Fibroblast of villous mesenchyme (primary cell): ENCODE results near the gene DLEC1. TPM values are rescaled to one million over a fixed set of nuclear protein-coding genes. Genes with fewer than 3 reads are reported as not detected.
"Not testable (repeated sequence)": the region's sequence is repeated elsewhere in the genome, so short reads cannot be mapped to it uniquely, and the experiment has no call there.

ENCODE experiments used
- DNase-seq: peaks from one replicate; pipeline ENCODE4 v3.0.0-alpha.2; 2010; ENCODE audit warnings: low read depth
- H3K4me3 ChIP-seq: 2 replicates; pipeline ENCODE4 v1.5.1; 2011; ENCODE audit warnings: low read depth, mild to moderate bottlenecking, low read length
- total RNA-seq: library from RNA; depleted of rRNA; stranded (reverse); fragments of >200 nt; gene quantifications from 2 replicates; pipeline ENCODE4 v1.2.3, GENCODE V29; 2012
- TF ChIP-seq, protein P1 (sequence below): IDR thresholded peaks from 2 replicates; pipeline ENCODE4 v1.5.1; 2012; ENCODE audit warnings: low read depth, mild to moderate bottlenecking, low read length; ENCODE audit not compliant: insufficient read depth

The DLEC1 gene
- total RNA-seq, 1 donor, result under 0.01 TPM

DNA sequence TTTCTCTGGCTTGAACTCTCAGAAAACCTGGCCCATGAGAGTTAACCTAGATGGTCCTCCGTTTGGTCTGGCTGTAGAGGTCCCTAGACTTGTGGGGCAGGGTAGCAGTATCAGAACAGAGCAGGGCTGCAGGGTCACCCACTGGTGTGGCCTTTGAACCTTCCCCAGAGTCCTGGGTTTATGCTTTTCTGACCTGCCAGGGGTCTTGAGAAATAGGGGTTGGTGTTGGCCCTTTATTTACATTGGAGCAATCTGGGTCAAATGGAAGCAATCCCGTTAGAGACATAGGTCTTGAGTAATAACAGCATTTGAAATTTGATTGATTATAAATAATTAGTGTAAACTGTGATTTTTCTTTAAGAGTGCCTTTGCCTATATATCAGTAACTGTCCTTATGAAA, 23.8 kb downstream of the DLEC1 start:
- TF ChIP-seq, protein P1, sequence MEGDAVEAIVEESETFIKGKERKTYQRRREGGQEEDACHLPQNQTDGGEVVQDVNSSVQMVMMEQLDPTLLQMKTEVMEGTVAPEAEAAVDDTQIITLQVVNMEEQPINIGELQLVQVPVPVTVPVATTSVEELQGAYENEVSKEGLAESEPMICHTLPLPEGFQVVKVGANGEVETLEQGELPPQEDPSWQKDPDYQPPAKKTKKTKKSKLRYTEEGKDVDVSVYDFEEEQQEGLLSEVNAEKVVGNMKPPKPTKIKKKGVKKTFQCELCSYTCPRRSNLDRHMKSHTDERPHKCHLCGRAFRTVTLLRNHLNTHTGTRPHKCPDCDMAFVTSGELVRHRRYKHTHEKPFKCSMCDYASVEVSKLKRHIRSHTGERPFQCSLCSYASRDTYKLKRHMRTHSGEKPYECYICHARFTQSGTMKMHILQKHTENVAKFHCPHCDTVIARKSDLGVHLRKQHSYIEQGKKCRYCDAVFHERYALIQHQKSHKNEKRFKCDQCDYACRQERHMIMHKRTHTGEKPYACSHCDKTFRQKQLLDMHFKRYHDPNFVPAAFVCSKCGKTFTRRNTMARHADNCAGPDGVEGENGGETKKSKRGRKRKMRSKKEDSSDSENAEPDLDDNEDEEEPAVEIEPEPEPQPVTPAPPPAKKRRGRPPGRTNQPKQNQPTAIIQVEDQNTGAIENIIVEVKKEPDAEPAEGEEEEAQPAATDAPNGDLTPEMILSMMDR, result no peak
- no peak for DNase-seq
- no peak overlapping the region for H3K4me3 ChIP-seq

DNA sequence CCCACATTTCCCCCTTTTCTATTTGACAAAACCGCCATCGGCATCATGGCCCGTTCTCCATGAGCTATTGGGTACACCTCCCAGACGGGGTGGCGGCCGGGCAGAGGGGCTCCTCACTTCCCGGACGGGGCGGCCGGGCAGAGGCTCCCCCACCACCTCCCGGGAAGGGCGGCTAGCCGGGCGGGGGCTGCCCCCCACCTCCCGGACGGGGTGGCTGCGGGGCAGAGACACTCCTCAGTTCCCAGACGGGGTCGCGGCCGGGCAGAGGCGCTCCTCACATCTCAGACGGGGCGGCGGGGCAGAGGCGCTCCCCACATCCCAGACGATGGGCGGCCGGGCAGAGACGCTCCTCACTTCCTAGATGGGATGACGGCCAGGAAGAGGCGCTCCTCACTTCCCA, 25.4 kb downstream of the DLEC1 start:
- H3K4me3 ChIP-seq, DNase-seq: not testable (repeated sequence)

DNA sequence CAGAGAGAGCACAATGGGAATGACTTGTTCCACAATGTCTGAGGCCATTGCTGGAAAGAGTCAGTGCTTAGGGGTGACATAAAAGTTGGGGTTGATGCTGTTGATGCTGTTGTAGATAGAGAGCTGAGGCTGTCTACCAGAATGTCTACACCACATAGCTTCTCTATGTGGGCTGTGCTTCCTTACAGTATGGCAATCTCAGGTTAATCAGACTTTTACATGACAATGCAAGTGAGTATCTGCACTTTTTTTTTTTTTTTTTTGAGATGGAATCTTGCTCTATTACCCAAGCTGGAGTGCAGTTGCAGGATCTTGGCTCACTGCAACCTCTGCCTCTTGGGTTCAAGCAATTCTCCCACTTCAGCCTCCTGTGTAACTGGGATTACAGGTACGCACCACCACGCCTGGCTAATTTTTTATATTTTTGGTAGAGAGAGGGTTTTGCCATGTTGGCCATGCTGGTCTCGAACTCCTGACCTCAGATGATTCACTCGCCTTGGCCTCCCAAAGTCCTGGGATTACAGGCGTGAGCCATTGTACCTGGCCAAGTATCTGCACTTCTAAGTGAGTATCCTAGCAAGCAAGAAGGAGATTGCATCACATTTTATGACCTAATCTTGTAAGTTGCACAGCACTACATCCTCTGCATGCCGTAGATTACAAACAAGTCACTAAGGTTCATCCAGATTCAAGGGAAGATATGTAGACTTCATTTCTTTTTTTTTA, 28.7 kb downstream of the DLEC1 start:
- no peak overlapping the region for H3K4me3 ChIP-seq
- peak; percentile 34 for DNase-seq
- TF ChIP-seq, protein P1, result no peak

DNA sequence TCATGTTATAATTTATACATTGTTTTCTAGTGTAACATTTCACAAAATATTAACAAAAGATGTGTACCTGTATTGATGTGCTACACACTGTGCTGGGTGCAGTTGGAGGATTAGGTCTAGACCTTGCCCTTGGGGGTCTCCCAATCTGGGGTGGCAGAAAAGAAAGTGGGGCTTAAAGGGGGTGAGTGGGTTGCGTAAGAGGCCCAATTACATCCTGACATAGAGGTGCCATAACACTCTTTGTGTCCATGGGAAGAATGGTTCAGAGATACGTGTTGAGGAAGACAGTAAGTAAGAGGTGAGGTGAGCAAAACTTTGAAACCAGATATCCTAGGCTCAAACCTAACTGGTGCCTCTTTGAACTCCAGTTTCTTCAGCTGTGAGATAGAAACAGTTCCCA, 31.0 kb downstream of the DLEC1 start:
- no peak for DNase-seq
- no peak overlapping the region for H3K4me3 ChIP-seq
- TF ChIP-seq, protein P1, result no peak

DNA sequence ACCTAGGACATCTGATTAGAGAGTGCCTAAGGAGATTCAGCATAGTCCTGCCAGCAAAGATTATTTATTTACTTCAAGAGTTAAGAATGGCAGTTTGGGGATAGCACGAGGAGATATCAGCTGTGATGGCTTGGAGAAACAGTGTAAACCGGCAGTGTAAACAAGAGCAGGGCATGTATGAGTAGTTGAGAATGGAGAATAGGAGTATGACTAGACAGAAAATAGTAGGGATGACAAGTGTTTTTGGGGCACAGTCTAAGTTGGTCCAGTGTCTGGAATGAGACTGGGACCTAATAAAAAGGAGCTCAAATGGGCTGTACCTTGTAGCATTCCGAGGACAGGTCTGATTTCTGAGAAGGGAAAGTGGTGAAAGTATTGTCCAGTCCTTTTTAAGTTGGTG, 38.1 kb downstream of the DLEC1 start:
- not testable (repeated sequence) for DNase-seq, H3K4me3 ChIP-seq

DNA sequence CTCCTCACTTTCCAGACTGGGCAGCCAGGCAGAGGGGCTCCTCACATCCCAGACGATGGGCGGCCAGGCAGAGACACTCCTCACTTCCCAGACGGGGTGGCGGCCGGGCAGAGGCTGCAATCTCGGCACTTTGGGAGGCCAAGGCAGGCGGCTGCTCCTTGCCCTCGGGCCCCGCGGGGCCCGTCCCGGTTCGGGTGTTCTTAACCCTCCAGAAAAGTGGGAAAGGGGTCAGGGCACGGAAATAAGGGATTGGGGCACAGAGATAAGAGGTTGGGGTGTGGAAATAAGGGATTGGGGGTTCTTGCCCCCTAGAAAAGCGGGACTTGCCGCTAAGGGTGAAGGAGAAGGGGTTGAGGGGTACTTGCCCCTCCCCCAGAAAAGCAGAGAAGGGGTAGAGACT, 43.3 kb downstream of the DLEC1 start:
- H3K4me3 ChIP-seq, DNase-seq: not testable (repeated sequence)

DNA sequence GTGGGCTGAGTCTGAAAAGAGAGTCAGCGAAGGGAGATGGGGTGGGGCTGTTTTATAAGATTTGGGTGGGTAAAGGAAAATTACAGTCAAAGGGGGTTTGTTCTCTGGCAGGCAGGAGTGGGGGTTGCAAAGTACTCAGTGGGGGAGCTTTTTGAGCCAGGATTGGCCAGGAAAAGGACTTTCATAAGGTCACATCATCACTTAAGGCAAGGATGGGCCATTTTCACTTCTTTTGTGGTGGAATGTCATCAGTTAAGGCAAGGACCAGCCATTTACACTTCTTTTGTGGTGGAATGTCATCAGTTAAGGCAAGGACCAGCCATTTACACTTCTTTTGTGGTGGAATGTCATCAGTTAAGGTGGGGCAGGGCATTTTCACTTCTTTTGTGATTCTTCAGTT, 44.2 kb downstream of the DLEC1 start:
- H3K4me3 ChIP-seq, DNase-seq: not testable (repeated sequence)

DNA sequence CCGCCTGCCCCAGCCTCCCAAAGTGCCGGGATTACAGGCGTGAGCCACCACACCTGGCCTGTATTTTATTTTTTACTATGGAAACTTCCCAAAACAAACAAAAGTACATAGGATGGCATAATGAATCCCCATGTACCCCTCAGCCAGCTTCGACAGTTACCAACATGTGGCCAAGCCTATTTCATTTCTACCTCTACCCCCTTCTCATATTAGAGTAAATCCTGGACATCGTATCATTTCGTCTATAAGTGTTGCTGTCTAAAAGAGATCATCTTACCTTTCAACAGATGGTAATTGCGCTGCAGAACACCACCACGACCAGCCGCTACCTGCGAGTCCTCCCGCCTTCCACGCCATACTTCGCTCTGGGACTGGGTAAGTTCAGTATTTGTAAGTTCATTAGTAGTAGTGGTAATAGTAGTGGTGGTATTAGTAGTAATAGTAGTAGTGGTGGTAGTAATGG, 44.9 kb downstream of the DLEC1 start:
- TF ChIP-seq, protein P1, result no peak
- no peak for DNase-seq
- H3K4me3 ChIP-seq, result no peak overlapping the region
